ENCODE measurements around the gene HYPK. TPM values are rescaled to one million over a fixed set of nuclear protein-coding genes. Genes with fewer than 3 reads are reported as not detected.
"Not testable (repeated sequence)": the region's sequence is repeated elsewhere in the genome, so short reads cannot be mapped to it uniquely, and the experiment has no call there.

HYPK gene
- total and polyA plus RNA-seq, 2 experiments from 2014 or later: 8.2 to 19.9 TPM

DNA sequence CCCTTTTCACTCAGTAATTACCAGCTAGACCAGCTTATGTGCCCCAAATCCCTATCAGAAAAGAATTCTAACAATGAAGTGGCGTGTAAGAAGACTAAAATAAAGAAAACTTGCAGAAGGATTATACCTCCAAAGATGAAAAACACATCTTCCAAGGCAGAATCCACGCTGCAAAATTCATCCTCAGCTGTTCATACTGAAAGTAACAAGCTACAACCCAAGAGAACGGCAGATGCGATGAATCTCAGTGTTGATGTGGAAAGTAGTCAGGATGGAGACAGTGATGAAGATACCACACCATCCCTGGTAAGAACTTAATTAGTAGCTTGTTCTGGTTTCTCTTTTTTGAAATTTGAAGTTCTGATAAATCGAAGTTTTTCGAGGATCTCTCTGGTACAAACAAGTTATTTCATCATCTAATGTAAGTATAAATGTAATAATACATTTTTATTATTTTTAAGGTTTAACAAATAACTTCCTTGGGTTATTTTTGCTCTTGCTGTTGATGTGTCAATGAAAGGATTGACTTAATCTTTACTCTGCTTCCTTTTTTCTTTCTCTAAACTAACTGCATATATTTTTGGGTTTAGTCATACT, 27.8 kb downstream of the HYPK start:
- no peaks in the 10 kb centered on the region for H4K20me1 ChIP-seq (ENCODE audit: insufficient read depth)
- H3K9ac ChIP-seq: peak overlapping the region; percentile 79
- in situ Hi-C loops (cut with MboI): no loop called here
- H3K4me1 ChIP-seq (ENCODE audit: insufficient read depth): 0 out of 2 replicates have a peak, but pooled peaks cover 24% of the 10 kb centered on the region
- H3K4me3 ChIP-seq: peak overlapping the region; percentile 84
- peak overlapping the region; percentile 23 for H3K27ac ChIP-seq
- no peaks in the 10 kb centered on the region for H3K27me3 ChIP-seq (replicated peaks; ENCODE audit: insufficient read depth)
- H2AFZ ChIP-seq: peak overlapping the region; percentile 97
- no peak for TF ChIP-seq EZH2 (IDR thresholded peaks at IDR 0.05; ENCODE audit: insufficient read depth, poor library complexity, severe bottlenecking)
- TF ChIP-seq EZH2phosphoT487 (IDR thresholded peaks at IDR 0.05; ENCODE audit: insufficient read depth, low read depth): no peak
- no peaks in the 10 kb centered on the region for H3K9me2 ChIP-seq (ENCODE audit: insufficient read depth)
- H3K79me2 ChIP-seq (ENCODE audit: insufficient read depth): peaks cover 50% of the 10 kb centered on the region
- no peaks in the 10 kb centered on the region for H3K36me3 ChIP-seq (ENCODE audit: low read depth)
- peak; percentile 47 for DNase-seq
- peak overlapping the region; percentile 93 for H3K4me2 ChIP-seq (ENCODE audit: unreplicated experiment)
- no peaks in the 10 kb centered on the region for H3K9me3 ChIP-seq (ENCODE audit: low read depth)
- WGBS, 2 experiments (ENCODE audit: low coverage in 1 of 2, low lambda C conversion rate in 2 of 2, missing lambda C conversion rate in 2 of 2): 12 to 19% methylated on average over 6 of the region's 6 CpGs
- H3F3A ChIP-seq (ENCODE audit: insufficient read depth): peaks cover 12% of the 10 kb centered on the region; the same call in 1 of the 2 replicates

DNA sequence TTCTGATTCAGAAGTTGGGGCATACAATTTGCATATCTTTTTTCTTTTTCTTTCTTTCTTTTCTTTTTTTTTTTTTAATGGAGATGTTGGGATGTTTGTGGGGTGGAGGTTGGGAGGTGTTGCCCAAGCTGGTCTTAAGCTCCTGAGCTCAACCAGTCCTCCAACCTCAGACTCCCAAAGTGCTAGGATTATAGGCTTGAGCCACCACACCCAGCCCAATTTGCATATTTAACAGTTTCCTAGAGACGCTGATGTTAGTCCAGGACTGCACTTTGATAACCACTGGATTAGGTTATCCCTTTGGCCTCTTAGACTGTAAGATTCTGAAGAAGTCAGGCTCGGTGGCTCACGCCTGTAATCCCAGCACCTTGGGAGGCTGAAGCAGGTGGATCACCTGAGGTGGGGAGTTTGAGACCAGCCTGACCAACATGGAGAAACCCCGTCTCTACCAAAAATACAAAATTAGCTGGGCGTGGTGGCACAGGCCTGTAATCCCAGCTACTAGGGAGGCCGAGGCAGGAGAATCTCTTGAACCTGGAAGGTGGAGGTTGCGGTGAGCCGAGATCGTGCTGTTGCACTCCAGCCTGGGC, 29.6 kb downstream of the HYPK start:
- H3K36me3 ChIP-seq (ENCODE audit: low read depth); H3K4me3 ChIP-seq; H3K4me2 ChIP-seq (ENCODE audit: unreplicated experiment); H3K9me2 ChIP-seq (ENCODE audit: insufficient read depth); H3K27me3 ChIP-seq (replicated peaks; ENCODE audit: insufficient read depth); H3K9me3 ChIP-seq (ENCODE audit: low read depth); DNase-seq; H2AFZ ChIP-seq; H3K9ac ChIP-seq; H4K20me1 ChIP-seq (ENCODE audit: insufficient read depth); in situ Hi-C loops (cut with MboI); H3K27ac ChIP-seq: not testable (repeated sequence)
- Histone ChIP-seq H3K4me1 (ENCODE audit: insufficient read depth) (0 out of 2 replicates have a peak, but pooled peaks cover 14% of the 10 kb centered on the region), H3K79me2 (ENCODE audit: insufficient read depth) (peaks cover 37% of the 10 kb centered on the region), H3F3A (ENCODE audit: insufficient read depth) (peaks cover 12% of the 10 kb centered on the region; the same call in 1 of the 2 replicates)
- 97 to 100% methylated on average over 9 of the region's 9 CpGs for WGBS, 2 experiments (ENCODE audit: low coverage in 1 of 2, low lambda C conversion rate in 2 of 2, missing lambda C conversion rate in 2 of 2)

DNA sequence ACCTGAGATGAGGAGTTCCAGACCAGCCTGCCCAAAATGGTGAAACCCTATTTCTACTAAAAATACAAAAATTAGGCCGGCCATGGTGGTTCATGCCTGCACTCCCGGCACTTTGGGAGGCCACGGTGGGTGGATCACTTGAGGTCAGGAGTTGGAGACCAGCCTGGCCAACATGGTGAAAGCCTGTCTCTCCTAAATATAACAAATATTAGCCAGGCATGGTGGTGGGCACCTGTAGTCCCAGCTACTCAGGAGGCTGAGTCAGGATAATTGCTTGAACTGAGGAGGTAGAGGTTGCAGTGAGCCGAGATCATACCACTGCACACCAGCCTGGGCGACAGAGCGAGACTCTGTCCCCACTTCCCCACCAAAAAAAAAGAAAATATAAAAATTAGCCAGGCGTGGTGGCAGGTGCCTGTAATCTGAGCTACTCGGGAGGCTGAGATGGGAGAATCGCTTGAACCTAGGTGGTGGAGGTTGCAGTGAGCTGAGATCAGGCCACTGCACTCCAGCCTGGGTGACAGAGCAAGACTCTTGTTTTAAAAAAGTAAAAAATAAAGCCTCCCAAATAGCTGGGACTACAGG, 30.4 kb downstream of the HYPK start:
- H3K27ac ChIP-seq; H4K20me1 ChIP-seq (ENCODE audit: insufficient read depth); DNase-seq; H3K4me2 ChIP-seq (ENCODE audit: unreplicated experiment); H3K27me3 ChIP-seq (replicated peaks; ENCODE audit: insufficient read depth); H3K9me2 ChIP-seq (ENCODE audit: insufficient read depth); H2AFZ ChIP-seq; H3K9ac ChIP-seq; H3K9me3 ChIP-seq (ENCODE audit: low read depth); H3K4me3 ChIP-seq; in situ Hi-C loops (cut with MboI); H3K36me3 ChIP-seq (ENCODE audit: low read depth): not testable (repeated sequence)
- H3K79me2 ChIP-seq (ENCODE audit: insufficient read depth): peaks cover 36% of the 10 kb centered on the region
- peaks cover 12% of the 10 kb centered on the region; the same call in 1 of the 2 replicates for H3F3A ChIP-seq (ENCODE audit: insufficient read depth)
- H3K4me1 ChIP-seq (ENCODE audit: insufficient read depth): 0 out of 2 replicates have a peak, but pooled peaks cover 14% of the 10 kb centered on the region
- WGBS, 2 experiments (ENCODE audit: low coverage in 1 of 2, low lambda C conversion rate in 2 of 2, missing lambda C conversion rate in 2 of 2): 97% methylated on average over 9 of the region's 9 CpGs

DNA sequence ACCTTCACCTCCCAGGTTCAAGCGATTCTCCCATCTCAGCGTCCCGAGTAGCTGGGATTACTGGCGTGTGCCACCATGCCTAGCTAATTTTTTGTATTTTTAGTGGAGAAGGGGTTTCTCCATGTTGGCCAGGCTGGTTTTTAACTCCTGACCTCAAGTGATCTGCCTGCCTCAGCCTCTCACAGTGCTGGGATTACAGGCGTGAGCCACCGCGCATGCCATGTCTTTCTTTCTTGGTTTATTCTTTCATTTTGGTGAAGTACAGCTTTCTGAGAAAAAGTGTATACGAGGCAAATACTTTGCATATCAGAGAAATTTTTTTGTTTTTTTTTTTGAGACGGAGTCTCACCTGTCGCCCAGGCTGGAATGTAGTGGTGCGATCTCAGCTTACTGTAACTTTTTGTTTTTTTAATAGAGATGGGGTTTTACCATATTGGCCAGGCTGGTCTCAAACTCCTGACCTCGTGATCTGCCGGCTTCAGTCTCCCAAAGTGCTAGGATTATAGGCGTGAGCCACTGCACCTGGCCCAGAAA, 31.2 kb downstream of the HYPK start:
- H3K27ac ChIP-seq; H3K4me3 ChIP-seq; H3K9ac ChIP-seq; H4K20me1 ChIP-seq (ENCODE audit: insufficient read depth); H2AFZ ChIP-seq; H3K9me3 ChIP-seq (ENCODE audit: low read depth); in situ Hi-C loops (cut with MboI); H3K9me2 ChIP-seq (ENCODE audit: insufficient read depth); H3K36me3 ChIP-seq (ENCODE audit: low read depth); DNase-seq; H3K4me2 ChIP-seq (ENCODE audit: unreplicated experiment); H3K27me3 ChIP-seq (replicated peaks; ENCODE audit: insufficient read depth): not testable (repeated sequence)
- H3F3A ChIP-seq (ENCODE audit: insufficient read depth): peaks cover 12% of the 10 kb centered on the region; the same call in 1 of the 2 replicates
- 0 out of 2 replicates have a peak, but pooled peaks cover 11% of the 10 kb centered on the region for H3K4me1 ChIP-seq (ENCODE audit: insufficient read depth)
- WGBS, 2 experiments (ENCODE audit: low coverage in 1 of 2, low lambda C conversion rate in 2 of 2, missing lambda C conversion rate in 2 of 2): 97 to 98% methylated on average over 14 of the region's 14 CpGs
- peaks cover 28% of the 10 kb centered on the region for H3K79me2 ChIP-seq (ENCODE audit: insufficient read depth)

DNA sequence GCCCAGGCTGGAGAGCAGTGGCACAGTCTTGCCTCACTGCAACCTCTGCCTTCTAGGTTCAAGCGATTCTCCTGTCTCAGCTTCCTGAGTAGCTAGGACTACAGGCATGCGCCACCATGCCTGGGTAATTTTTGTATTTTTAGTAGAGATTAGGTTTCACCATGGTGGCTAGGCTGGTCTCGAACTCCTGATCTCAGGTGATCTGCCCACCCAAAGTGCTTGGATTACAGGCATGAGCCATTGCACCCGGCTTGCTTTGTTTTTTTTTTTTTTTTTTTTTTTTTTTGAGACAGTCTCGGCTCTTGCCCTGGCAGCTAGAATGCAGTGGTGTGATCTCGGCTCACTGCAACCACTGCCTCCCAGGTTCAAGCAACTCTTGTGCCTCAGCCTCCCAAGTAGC, 32.1 kb downstream of the HYPK start:
- H3K9ac ChIP-seq; in situ Hi-C loops (cut with MboI); H3K36me3 ChIP-seq (ENCODE audit: low read depth); H3K9me3 ChIP-seq (ENCODE audit: low read depth); H3K27me3 ChIP-seq (replicated peaks; ENCODE audit: insufficient read depth); H3K4me2 ChIP-seq (ENCODE audit: unreplicated experiment); H3F3A ChIP-seq (ENCODE audit: insufficient read depth); H3K4me3 ChIP-seq; H4K20me1 ChIP-seq (ENCODE audit: insufficient read depth); H2AFZ ChIP-seq; H3K4me1 ChIP-seq (ENCODE audit: insufficient read depth); H3K27ac ChIP-seq; H3K9me2 ChIP-seq (ENCODE audit: insufficient read depth); DNase-seq: not testable (repeated sequence)
- 96 to 100% methylated on average over 6 of the region's 6 CpGs for WGBS, 2 experiments (ENCODE audit: low coverage in 1 of 2, low lambda C conversion rate in 2 of 2, missing lambda C conversion rate in 2 of 2)
- peaks cover 21% of the 10 kb centered on the region for H3K79me2 ChIP-seq (ENCODE audit: insufficient read depth)

All from GM23248 (cell line).